GM19238 (cell line): Measurements from ENCODE around the gene MMP3.
"Not testable (repeated sequence)": the region's sequence is repeated elsewhere in the genome, so short reads cannot be mapped to it uniquely, and the experiment has no call there.

Source experiments
- DNase-seq: peaks from one replicate; pipeline ENCODE4 v3.0.0; 2011; ENCODE audit warnings: low spot score; ENCODE audit not compliant: insufficient read length

Gene MMP3

DNA sequence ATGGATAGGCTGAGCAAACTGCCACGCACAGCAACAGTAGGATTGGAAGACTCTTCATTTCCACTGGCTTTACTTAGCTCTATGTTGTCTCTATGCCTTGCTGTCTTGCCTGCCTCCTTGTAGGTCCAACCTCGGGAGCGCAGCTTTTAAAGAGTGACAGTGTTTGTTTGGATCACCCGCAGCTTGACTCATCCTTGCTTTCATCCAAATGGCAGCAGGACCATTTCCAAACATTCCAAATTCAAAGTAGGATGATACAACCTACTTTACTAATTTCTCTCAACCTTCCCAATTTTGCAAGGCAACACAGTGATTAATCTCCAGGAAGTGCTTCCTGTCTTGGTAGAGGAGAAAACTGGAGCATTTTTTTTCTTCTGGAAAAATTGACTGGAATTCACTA, at the start of gene MMP3:
Gene MMP3, minus strand, starts transcription at position 121 of the 400 bp plus-strand sequence. Its CDS starts 63 bp downstream, at position 58.
- DNase-seq: no peak

DNA sequence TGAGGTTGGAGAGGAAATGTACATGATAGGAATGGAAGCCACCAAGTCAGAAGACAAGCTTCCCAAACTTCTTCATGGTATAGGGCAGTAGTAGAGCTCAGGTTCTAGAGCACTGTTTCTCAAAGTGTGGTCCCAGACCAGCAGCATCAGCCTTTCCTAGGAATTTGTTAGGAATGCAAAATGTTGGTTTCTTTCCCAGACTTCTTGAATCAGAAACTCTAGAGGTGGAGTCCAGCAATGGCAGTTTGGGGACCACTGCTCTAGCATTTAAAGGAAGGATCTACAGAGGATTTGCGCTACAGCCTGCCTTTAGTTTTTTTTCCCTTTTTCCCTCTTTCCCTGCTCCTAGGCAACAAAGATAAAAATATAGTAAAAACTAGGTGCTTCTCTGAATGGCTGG, 48.3 kb upstream of the MMP3 start:
- no peak for DNase-seq

DNA sequence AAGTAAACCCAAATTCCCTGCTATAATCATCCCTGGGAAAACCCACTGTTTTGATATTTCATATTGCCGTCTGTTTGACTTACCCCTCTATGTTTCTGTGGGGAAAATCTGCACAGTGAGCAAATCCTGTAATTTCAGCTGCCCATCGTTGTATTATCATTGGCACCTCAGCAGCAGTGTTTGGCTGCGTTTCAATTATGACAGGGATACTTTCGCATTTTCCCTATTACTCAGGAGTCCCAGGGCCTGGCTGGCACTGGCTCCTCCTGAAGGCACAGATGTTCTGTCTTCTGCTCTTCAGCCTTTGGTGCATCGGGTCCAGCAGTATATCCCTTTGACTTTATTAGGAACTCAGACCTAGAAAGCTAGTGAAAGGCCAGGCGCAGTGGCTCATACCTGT, 43.6 kb upstream of the MMP3 start:
- no peak for DNase-seq

DNA sequence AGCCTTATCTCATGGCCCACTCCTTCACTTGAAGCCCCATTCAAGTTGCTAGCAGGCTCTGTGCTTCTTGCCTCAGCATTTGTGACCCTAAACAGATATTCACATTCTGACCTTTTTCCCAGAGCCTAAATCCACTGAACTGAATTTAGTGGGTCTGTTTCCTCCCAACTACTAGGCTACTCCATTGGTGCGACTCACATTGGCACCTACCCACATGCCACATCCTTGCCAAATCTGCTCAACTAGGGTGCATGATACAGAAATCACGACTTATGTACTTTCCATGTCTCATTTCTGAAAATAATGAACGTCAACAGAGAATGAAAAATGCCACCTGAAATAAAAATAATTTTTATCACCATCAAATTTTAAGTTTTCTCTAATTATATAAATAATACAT, 39.7 kb upstream of the MMP3 start:
- DNase-seq: no peak

DNA sequence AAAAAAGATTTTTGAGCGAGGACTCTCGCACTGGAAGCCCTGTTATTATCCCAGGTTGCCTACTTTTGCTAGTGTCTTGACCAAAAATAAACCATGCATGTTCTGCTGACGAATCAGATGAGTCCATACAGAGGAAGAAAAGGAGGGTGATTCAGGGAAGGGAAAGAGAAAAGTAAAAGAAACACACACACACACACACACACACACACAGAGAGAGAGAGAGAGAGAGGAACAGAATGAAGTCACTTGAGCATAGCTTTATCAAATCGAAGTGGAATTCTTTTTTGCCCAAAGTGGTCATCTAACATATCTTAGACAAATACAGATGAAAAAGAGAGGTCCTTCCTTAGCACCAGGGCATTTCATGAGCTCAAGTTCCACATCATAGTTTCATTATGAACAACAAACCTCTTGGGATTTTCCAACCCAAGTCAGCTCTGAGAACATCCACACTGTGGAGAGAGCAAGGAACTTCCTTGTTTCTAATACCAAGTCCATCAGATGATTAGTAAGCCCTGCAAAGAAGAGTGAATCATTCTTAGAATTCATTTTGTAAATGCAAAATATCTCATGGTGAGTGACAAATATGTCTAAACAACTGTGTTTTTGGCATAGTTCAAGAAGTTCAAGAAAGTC, 39.1 kb upstream of the MMP3 start:
- DNase-seq: no peak

DNA sequence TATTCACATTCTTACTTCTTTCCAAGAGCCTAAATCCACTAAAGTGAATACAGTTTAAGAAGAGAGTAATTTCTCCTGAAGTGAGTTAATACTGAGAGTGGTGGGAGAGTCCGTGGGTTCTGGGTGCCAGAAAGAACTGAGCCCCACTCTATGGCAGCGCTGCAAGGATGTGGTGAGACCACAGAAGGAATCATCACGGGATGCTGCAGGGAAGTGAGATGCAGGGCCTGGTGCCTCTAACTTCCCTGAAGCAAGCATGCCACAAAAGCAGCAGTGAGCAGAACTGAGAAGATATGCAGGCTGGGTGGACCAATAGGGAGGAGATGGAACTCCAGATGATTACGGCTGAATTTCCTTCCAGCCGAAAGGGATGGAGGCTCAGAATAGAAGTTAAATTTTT, 36.4 kb upstream of the MMP3 start:
- DNase-seq: no peak

DNA sequence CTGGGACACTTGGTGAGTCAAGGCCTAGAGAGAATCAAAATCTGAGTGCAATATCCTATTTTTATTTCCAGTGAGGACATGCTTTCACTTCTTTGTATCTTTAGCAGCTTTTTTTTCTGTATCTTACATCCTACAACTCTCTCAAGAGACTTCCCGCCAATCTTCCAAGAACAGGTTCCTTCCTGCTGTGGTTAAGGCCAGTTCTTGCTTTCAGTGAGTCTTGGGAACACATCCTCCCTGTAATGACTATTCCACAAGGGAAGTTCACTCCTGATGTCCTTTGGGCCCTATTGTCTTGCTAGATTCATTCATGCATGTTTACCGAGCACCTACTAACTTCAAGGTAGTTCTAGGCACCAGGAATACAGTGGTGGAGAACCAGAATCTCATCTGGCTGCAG, 35.2 kb upstream of the MMP3 start:
- no peak for DNase-seq

DNA sequence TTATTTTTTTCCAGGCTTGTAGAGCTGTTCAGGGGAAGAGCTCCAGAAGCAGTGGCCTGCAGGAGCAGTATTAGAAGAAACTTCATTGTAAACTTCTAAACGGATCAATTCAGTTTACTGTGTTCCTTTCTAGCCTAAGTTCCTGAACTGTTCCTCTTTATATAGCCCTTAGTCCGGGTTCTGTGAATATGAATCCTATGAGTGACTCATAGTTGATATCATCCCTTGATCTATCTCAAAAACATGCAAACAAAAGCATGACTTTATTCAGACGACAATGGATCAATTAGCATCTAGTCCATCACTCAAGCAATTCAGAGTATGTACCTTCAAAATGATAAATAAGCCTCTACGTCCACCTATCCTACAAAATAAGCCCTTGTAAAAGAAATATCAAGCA, 31.4 kb upstream of the MMP3 start, which contains the start of gene MMP12:
Gene MMP12, minus strand, starts transcription at position 131 of the 400 bp plus-strand sequence. Its CDS starts 45 bp downstream, at position 86.
- no peak for DNase-seq

DNA sequence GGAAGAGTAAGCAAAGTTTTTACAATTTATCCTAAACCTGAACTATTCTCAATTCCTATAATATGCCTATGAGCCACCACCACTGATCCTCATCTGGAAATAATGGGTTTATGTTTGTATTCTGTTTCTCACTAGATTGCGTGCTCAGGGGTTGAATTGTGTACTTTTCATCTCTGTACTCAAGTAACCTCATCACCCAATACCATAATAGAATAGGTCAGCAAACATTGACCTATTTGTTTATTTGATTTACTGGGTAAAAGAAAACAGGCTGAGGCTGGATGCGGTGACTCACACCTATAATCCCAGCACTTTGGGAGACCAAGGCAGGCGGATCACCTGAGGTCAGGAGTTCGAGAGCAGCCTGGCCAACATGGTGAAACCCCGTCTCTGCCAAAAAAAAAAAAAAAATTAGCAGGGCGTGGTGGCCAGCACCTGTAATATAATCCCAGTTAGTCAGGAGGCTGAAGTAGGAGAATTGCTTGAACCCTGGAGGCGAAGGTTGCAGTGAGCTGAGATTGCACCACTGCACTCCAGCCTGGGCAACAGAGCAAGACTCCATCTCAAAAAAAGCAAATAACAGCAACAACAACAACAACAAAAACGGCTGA, 26.1 kb upstream of the MMP3 start:
- DNase-seq: not testable (repeated sequence)

DNA sequence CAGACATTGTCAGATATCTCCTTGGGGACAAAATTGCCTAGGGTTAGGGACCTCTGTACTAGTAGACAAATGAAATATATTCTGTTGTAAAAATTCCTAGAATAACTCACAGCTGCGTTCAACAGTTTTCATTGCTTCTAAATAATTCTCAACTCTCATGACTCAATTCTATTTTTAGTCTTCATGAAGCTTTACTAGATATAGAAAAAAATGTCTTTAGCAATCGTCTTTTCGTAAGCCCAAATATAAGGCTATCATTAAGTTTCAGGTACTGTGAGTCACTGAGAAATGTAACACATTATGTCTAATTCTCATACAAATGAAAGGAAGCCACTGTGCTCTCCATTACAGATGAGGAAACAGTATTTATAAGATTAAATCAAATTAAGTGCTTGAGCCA, 24.9 kb upstream of the MMP3 start:
- DNase-seq: no peak

DNA sequence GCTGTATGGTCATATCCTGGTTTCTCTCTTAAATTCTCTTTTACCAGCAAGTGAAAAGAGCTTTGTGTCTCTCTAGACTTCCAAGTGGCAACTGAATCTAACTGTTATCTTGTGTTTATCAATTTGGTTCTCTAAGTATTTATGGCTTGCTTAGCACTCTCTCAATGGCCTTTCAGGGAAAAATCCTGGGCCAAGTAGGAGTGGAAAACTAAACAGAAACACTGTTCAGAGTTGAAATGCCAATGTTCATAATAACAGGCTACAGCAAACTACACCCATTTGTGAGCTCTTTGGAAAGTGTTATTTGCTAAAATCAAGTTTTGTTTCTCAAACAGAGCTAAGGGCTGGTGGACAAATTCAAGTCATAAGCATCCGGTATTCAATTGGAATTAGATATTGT, 21.3 kb upstream of the MMP3 start:
- DNase-seq: no peak

DNA sequence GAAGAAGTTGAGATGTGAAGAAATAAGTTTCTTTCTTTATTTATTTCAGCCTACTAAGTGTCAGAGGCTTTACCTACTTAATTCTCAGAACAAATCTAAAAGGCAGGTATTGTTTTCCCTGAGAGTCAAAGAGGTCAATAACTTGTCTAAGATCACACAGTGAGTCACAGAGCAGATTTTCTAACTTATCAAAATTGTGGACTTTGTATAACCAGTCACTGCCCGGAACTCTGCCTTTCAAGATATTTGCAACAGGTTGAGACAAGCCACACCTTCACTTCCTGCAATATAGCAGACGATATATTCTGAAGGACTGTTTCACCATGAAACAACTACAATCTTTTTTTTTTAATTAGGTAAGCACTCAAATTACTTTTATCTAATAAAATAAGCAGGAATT, 10.5 kb upstream of the MMP3 start:
- no peak for DNase-seq

DNA sequence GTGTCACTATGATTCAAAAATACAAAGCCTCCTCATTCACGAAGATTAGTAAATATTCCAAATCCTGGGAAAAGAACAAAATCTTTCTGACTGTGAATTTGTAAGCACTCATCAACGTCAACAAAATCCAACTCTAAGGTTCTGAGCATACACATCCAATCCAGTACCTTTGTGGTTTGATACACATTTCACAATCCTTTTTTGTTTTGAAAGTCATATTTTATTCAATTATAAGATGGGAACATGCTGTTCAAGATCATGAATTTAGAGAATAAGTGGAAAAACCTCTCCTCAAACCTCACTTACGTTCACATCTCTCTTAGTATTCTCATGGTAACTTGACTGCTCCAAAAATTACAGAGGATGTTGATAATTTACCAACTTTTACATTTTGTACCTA, 9.6 kb upstream of the MMP3 start:
- no peak for DNase-seq

DNA sequence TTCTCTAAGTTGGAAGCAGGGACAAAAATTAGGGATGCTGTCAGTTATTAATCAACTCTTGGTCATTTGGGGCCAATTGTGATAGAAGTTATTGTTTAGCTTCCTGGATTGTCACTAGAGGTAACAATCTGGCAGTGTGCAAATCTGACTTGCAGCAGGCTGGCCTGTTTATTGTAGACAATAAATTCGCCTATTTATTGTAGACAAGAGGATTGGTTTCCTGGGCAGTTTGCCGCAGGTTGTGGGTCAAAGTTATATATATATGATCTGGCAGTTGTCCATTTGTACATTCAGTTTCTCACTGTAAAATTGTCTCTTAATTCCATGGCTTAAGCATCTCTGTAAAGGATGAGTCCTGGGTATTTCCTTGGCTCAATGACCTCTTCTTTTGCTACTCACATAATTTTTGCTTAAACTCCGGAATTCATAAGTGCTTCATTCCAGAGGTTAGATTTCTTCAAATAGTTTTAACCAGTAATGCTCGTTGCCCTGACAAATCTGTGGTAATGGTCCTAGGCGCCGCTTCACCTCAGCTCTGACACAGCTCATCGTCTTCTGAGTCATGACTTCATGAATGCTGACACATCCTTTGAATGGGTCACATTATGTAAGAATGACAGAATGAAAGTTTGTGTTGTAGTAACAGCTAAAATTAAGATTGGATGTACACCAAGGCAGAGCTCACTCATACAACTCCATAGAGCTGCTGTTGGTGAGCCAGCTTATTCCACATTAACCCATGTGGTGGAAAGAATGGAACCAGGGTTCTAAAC, 7.8 kb upstream of the MMP3 start:
- DNase-seq: no peak

DNA sequence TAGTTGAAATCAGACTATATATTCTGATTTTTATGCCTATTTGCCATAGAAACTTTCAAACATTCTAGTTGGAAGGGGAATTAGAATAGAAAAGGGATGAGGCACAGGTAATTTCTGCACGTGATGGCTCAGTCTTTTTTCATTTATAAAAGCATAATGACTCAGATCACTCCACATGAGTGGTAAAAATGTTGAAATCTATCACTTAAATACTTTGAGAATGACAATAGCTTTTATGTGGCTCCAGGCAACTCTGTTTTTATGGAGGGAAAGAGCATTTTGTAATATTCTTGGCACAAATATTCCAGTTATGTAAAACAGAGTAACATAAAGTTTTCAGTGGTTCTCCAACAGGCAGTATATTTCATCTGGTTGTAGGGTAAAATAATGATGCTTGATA, 5.9 kb upstream of the MMP3 start:
- DNase-seq: no peak

DNA sequence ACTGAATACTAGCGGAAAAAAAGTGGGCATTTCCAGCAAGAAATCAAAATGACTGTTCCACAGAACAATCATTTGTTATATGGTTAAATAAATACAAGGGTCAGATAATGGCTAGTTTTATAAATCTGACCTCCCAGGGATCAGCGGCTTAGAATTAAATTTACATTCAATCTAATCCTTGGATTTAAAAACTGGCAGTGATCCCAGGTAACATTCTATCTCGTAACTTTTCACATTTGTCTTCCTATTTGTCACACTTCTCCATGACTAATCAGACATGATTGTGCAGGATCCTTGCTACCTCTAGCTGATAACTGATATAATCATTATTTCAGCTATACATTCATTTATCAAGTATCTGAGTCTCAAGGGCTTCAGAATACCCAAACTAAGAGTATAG, 2.9 kb upstream of the MMP3 start:
- DNase-seq: no peak

DNA sequence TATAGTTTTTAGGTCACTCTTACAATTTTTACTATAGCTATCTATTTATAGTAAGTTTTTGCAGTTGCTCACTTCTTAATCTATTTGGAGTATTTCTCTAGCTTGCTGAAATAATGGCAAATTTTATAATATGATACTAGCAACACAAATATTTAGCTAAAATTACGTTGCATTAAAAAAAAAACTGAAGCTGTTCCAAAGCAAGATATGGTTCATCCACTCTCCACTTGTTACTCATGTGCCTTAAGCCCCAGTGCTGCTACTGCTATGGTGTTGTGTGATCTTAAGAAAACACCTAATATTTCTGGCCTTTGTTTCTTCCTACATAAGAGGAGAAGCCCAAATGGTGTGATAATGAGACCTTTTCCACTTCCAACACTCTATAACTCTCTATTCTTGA, 479 bp downstream of the MMP3 start:
- no peak for DNase-seq

DNA sequence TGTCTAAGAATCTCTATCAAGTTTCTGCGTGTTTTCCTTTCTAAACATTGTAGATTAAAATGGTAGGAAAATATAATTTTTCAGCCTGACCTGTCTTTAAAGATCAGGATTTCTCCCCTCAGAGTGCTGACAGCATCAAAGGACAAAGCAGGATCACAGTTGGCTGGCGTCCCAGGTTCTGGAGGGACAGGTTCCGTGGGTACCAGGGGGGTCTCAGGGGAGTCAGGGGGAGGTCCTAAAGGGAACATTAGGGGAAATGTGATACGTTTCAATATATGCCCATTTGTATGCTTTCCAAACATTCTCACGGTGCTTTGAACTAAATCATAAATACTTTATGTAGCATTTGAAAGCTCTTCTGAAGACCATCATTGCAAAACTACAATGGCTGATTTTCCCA, 3.4 kb downstream of the MMP3 start:
- DNase-seq: no peak

DNA sequence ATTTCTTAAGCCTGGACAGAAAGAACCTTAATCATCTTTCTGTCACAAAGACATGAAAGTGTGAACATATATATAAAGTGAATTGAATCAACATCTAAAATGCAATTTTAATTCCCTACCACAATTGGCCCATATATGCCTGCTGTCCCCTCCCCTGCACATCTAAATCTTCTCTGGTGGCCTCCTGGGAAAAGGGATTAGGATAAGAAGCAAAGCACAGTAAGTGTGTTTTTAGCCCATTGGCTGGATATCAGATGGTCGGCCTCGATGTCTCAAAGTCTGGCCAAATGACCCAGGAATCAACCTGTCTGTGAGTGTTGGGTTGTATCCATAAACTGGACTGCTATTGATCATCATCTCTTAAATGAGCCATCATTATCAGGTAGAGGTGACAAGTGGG, 5.8 kb downstream of the MMP3 start:
- no peak for DNase-seq

DNA sequence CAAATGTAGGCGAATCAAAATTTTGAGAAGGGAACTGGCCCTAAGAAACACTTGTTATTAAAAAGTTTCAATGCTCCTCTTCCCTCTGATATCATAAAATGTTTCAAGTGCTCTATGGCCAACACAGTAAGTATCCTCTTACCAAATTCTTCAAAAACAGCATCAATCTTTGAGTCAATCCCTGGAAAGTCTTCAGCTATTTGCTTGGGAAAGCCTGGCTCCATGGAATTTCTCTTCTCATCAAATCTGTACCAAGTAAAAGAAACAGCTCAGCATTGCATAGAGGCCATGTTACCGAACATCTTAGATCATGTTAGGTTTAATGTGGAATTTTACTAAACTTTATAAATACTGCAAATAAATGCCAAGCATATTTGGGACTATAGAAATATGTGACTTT, 6.3 kb downstream of the MMP3 start:
- no peak for DNase-seq

DNA sequence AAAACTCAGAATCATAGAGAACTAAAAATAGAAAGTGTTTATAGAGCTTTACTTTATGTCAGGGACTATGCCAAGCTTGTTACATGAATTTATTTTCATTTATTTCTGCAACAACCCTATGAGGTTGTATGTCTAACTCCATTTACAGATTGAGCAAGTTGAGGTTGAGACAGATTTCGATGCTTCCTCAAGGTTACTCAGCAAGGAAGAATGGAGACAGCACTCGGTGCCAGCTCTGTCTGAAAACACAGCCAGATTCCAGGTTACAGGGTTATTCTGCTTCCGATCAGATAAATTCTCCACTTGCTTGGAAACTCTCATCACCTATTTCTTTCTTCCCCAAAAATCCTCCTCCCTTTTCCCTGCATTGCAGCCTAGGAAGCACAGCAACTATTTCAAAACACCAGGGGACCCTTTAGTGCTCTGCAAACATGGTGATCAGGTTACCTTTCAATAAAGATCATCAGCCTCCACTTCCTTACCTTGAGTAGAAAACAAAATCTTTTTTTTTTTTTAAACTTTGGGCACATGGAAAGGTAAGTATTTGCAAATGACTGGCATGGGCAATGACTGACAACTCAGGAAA, 7.0 kb downstream of the MMP3 start:
- no peak for DNase-seq

DNA sequence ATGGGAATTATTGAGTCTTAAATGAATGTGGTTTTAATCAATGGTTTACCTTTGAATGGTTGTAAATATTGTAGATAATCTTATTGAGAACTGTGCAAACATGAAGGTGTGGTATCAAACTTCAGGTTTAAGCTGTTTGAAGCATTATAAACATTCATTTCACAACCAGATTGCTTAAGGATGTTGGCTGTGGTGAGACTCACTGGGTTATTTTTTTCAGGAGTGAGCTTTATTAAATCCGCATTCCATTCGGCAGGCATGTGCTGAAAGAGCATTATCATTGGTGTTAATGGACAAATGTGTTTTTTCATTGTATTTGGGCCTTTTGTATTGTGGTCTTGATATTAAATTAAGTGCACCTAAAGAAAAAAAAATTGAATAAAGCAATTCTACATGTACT, 9.7 kb downstream of the MMP3 start:
- no peak for DNase-seq
